NCI-H524 treated with DMSO at 0.1 percent for 48 hours (cell line): ENCODE measurements around the gene PCBP3.
"Not testable (repeated sequence)": the region's sequence is repeated elsewhere in the genome, so short reads cannot be mapped to it uniquely, and the experiment has no call there.

Experiments
- DNase-seq: peaks from one replicate; lab custom pipeline; 2025; lab: John Stamatoyannopoulos, UW

Gene PCBP3

DNA sequence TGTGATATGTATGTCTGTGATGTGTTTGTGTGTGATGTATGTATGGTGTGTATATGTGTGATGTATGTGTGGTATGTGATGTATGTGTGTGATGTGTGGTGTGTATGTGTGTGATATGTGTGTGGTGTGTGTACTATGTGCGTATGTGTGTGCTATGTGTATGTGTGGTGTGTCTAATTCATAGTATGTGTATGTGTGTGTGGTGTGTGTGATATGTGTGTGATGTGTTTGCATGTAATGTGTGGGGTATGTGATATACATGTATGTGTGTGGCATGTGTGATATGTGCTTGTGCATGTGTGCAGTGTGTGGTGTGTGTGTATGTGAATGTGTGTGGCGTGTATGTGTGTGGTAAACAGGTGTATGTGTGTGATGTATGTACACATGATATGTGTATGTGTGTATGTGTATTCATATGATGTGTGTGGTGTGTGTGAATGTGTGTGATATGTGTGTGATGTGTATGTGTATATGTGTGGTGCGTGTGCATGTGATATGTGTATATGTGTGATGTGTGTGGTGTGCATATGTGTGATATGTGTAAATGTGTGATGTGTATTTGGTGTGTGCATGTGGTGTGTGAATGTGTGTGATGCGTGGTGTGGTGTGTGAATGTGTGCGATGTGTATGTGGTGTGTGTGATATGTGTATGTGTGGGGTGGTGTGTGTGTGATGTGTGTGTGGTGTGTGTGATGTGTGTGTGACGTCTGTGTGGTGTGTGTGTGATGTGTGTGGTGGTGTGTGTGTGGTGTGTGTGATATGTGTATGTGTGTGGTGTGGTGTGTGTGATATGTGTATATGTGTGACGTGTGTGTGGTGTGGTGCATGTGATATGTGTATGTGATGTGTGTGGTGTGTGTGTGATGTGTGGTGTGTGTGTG, 8.0 kb upstream of the PCBP3 start:
- DNase-seq: no peak

DNA sequence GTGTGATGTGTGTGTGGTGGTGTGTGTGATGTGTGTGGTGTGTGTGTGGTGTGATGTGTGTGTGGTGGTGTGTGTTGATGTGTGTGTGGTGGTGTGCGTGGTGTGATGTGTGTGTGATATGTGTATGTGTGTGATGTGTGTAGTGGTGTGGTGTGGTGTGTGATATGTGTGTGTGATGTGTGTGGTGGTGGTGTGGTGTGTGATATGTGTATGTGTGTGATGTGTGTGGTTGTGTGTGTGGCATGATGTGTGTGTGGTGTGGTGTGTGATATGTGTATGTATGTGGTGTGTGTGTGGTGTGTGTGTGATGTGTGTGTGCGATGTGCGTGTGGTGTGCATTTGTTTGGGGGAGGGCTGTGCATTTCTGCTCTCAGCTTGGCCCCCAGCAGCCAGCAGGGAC, 7.1 kb upstream of the PCBP3 start:
- DNase-seq: no peak

DNA sequence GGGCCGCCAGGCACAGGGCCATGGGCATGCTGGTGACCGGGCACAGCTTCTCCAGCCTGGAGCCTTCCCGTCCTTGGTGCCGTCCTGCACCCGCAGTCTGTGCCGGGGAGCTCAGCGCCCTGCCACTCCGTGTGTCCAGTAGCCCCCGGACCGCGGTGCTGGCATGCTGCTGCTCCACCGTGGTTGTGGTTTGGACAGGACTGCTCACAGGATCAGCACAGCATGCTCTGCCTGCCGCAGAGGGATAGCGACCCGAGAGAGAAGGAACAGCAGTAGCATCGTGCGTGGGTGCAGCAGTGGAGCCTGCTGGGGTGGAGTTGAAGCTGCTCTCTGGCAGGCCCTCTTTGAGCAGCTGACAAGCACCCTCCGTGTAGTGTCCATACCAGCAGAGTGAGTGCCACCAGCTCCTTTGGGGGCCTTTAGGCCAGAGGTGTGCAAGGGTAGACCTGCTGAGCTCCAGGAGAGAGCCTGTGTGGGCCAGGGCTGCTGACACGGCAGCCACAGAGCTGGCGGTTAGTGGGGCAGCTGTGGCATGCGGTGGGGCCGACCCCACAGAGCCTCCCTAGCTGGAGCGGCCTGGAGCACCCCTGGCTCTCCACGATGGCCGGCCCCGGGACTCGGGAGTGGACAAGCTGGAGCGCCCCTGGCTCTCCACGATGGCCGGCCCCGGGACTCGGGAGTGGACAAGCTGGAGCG, 6.4 kb upstream of the PCBP3 start:
- DNase-seq: no peak

DNA sequence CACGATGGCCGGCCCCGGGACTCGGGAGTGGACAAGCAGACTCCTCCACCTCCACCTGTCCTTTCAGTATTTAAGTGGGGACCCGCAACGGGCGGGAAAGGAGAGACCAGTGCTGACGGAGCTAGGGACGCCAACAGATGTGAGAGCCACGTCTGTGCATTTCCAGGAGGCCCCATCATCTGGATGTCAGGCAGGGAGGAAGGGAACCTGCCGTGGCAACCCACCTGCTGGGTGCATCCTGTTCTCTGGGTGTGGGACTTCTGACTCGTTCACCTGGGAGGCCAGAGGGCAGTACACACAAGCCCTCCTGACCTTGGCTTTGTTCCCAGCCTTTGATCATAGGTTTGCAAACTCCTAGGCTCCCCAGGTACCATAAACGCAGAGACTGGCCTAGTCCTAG, 5.6 kb upstream of the PCBP3 start:
- no peak for DNase-seq

DNA sequence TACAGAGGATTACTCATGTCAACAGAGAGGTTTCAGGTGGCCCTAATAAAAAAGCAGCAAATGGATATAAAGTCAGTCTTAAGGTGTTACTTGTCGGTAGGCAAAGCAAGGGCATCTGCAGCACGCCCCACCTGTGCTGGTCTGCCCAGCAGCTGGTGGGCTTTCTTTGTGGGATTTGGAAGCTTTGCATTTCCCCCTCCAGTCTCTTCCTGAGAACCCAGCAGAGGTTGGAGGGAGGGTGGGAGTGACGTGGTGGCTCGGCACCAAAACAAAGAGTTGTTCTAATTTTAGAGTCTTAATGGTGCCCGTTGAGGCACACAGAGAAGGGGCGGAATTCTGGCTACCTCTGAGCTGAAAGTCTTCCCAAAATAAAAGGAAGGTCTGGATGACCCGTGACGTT, 4.8 kb upstream of the PCBP3 start:
- no peak for DNase-seq

DNA sequence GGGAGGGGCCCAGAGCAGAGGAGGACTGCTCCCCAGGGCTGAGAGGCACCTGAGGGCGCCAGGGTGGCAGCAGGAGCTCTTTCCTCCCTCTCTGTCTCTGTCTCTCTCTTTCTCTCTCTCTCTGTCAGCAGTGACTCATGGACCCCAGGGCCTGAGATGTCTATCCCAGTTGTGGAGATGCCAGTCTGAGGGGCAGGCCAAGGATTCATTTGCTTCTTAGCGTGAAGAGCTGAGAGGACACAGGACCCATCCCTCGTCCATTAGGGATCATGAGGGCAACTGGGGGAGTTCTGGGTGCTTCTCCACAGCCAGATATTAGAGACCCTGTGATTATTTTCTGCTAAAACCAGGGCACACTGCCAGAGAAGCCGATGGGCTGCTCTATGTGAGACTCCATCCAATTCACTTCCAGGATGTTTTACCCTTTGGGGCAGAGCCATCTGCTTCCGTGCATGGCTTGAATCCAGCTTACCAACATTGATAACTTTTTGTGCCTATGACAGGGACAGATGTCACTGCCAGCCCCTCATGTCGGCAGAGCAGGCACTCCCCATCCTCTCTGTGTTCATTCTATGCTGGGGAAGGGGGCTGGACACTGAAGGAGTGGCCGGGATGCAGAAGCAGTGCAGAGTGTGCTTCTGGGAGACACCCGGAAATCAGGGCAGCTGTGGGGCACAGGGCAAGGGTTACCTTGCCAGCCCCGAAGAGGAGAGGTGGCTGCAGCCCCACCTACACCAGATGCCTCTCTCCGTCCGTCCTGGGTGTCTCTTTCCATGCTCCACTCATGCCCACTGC, 4.1 kb upstream of the PCBP3 start:
- DNase-seq: no peak

DNA sequence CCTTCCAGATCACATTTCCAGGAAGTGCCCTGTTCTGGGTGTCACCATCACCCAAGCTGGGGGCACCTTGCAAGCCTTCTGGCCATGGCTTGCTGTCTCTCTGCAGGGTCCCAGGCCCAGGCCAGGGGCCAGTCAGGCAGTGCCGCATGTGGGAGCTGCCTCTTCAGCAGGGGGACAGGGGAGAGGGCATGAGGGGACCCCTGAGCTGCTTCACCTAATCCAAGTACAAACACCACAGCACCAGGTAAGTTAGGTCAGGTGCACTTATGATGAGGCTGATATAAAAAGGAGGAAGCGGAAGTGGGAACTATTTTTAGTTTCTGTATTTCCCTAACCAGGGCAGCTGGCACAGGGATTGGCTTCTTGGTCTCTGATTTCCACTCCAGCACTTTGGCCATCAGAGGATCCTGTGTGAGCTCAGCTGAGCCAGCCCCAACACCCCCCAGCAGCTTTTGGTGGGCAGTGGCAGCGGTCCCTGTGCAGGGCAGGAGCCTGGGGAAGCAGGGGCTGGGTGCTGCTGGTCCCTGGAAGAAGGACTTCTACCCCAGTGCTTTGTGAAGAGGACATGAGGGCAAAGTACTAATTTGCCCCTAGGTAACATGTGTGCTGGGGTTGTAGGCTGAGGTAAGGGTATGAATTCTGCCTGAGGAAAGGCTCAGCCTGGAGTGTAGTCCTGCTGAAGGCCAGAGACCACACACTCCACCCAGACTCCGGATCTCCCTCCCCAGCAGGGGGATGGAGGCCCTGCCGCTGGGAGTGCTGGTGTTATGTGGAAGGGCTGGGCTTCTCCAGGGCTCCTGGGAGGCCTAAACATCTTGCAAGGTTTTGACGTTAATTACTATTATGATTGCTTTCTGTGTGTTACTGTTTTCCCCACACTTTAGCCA, 3.3 kb upstream of the PCBP3 start:
- DNase-seq: no peak

DNA sequence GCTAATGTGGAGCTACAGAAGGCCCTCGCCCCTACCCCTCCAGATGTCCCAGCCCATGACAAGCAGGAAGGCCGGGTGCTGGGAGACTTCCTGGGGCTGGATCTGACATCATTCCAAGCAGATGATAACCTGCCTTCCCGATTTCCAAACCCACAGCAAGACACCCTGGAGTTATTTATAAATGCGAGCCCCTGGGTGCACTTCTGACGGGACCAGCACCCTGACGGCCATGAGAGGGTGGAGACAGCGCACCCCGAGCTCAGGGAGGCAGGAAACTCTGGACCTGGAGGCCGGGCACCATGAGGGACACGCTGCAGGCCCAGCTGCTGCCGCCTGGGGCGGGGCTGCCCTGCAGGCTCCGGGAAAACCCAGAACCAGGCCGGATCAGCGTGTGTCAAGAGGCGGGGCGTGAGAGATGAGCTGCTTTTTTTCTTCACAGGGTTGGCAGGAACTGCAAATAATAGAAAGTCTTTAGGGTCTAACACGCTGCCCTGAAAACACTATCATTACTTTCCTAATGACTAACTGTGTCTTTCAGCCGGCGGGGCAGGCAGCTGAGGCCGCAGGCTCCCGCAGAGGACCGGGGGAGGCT, 2.5 kb upstream of the PCBP3 start:
- DNase-seq: no peak

DNA sequence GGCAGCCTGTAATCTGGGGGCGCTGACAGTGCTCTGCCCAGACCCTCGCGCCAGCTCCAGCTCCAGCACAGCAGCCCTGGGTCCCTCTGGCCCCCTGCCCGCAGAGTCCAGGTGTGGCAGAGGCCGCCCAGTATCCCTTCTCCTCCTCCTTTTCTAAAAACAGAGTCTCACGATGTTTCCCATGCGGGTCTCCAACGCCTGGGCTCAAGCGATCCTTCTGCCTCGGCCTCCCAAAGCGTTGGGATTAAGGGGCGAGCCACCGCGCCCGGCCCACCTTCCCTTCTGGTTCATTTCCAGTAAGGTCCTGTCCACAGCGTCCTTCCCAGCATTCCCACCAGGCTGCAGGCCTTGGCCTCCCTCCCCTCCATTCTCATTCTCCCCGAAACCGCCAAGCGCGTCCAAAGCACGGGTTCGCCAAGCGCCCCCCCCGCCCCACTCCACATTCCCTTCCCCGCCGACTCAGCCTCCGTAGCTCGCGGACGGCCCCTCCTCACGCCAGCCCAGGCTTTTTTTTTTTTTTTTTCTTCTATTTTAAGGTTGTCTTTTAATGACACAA, 2.0 kb upstream of the PCBP3 start:
- DNase-seq: no peak

DNA sequence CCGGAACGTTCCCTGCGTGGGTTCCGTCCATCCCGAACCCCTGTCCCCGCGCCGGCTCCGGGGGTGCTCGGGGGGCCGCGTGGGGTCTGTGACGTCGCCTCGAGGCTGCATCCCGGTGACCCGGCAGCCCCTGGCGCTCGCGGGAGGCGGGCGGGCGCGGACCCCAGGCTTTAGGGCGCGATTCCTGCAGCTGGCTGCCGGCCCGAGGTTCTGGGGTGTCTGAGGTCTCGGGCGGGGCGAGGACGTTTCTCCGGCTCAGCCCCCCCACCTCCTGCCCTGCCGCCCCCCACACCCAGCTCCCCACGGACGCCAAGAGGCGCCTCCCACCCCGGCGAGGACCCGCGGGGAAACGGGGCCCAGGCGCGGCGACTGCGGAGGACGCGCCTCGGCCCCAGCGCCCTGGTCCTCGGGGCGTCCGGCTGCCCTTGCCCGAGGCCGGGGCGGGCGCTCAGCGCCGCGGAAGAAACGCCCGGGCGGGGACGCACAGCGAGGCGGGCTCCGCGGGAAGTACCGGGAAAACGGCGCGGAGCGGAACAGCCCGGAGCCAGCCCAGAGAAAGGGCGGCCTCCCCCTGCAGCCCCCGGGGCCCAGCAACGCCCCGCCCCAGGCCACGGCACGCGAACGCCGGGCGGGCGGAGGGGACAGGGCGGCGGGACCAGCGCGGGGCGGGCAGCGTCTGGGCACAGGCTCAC, 1.3 kb upstream of the PCBP3 start:
- no peak for DNase-seq

DNA sequence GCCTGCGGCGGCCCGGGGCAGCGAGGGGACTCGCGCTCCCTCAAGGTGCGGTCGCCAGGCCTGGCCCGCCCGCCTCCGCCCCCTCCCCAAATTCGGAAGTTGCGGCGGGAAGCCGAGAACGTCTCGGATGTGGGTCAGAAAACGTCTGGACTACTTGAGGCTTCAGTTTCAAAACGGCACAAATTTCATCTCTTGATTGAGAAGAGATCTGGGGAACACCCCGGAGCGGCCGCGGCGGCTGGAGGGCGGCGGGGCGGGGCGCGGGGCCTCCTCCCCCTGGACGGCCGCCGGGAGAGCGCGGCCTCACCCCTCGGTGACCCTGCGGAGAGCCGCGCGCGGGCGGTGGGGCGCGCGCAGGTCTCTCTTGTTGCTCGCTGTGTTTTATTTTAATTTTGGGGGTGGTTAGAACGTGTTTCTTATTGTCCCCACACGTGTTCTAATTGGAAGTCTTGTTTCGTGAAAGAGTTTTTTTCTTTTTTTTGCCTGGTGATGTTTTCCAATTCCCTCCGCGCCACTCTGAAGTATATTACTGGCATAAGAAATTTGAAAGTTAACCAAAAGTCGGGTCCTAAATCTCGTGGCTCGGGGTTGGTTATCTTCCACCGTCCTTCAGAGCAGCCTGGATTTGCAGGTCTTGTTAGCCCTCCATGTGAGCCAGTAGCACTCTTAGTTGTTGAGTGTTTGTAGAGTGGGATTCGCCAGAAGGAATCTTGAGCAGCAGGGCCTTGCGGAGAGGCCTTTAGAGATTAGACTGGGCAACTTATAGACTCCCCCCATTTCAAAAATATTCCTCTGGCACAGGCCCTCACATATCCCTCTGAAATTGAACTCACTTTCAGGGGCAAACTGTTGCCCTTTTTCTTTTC, 749 bp downstream of the PCBP3 start:
- DNase-seq: no peak

DNA sequence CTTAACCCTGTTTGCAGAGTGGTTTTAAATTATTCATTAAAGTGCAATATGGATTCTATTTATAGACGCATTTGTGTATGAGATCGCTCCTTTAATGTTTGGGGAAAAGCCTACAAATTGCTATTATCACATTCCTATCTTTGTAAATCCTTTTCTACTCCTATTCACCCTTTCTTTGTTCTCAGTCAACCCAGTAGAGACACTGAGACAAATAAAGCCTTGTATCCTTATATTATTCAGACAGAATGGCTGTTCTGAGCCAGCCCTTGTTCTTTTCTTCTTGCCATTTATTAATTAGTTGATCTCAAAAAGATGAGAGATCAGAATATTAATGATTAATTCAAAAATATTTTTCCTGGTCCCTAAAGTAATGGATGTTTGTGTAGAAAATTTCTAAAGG, 8.4 kb downstream of the PCBP3 start:
- no peak for DNase-seq

DNA sequence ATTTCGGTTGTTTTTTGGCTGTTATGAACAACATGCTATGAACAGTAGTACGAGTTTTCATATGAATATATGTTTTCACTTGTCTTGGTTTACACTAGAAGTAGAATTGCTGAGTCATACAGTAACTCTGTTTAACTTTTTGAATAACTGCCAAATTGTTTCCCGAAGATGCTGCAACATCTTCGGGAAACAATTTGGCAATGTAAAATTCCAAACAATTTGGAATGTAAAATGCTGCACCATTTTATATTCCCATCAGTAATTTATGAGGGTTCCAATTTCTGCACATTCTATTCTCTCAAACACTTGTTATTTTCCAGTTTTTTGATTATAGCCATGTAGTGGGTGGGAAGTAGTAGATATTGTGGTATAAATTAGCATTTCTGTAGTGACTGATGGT, 11.6 kb downstream of the PCBP3 start:
- DNase-seq: no peak

DNA sequence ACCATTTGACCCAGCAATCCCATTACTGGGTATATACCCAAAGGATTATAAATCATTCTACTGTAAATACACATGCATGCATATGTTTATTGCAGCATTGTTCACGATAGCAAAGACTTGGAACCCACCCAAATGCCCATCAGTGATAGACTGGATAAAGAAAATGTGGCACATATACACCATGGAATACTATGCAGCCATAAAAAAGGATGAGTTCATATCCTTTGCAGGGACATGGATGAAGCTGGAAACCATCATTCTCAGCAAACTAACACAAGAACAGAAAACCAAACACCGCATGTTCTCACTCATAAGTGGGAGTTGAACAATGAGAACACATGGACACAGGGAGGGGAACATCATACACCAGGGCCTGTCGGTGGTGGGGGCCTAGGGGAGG, 12.6 kb downstream of the PCBP3 start:
- DNase-seq: not testable (repeated sequence)

DNA sequence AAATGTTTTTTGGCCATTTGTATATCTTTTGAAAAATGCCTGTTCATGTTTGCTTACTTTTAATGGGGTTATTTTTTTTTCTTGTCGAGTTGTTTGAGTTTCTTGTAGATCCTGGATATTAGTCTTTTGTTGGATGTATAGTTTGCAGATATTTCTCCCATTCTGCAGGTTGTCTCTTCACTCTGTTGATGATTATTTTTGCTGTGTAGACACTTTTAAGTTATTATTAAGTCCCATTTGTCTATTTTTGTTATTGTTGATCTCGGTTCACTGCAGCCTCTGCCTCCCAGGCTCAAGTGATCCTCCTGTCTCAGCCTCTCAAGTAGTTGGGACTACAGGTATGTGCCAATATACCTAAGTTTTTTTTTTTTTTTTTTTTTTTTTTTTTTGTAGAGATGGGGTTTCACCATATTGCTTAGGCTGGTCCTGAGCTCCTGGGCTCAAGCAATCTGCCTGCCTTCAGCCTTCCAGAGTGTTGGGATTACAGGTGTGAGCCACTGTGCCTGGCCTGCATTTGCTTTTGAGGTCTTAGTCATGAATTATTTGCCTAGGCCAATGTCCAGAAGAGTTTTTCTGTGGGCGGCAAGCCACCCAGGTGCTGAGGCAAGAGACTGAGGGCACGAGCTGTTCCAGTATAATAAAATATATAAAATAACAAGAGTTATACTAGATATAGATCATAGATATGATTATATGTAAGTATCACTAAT, 18.5 kb downstream of the PCBP3 start:
- not testable (repeated sequence) for DNase-seq

DNA sequence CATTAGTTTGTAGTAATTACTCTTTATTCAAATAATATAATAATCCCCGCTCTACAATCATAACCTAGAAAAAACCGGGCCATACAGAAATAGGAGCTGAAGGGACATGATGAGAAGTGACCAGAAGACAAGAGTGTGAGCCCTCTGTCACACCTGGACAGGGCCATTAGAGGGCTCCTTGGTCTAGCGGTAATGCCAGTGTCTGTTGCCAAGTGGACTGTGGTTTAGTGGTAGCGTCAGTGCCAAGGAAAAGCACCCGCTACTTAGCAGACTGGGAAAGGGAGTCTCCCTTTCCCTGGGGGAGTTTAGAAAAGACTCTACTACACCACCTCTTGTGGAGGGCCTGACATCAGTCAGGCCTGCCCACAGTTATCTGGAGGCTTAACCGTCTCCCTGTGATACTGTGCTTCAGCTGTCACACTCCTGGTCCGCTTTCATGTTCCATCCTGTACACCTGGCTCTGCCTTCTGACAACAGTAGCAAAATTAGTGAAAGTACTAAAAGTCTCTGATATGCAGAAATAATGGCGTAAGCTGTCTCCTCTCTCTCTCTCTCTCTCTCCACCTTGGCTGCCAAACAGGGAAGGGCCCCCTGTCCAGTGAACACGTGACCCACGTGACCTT, 19.2 kb downstream of the PCBP3 start:
- not testable (repeated sequence) for DNase-seq

DNA sequence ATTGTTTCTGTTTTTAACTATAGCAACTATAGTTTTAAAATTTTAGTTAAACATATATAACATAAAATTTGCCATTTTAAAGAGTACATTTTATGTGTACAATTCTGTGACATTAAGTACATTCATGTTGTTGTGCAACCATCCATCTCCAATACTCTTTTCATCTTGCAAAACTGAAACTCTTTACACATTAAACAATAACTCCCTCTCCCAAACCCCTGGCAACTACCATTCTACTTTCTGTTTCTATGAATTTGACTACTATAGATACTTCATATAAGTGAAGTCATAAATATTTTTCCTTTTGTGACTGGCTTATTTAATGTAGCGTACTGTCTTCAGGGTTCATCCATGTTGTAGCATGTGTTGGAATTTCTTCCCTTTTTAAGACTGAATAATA, 25.9 kb downstream of the PCBP3 start:
- no peak for DNase-seq

DNA sequence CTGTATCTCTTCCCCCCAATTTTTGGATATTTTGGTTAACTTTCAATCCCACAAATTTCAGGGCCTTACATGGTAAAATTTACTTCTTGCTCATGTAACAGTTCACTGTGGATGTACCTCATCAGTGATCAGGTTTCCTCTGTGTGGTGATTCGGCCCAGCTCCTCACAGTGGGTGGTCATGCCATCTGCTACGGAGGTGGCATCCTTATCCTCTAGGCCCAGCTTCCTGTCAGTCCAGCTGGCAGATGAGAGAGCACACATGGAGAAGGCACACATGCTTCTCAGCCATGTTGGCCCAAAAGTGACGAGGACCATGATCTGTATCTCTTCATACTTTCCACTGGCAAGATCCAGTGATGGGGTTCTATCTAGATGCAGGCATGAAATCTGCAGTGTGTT, 27.2 kb downstream of the PCBP3 start:
- DNase-seq: peak; percentile 60
